Stomach (tissue), 4 donors: ENCODE results near the gene ESR1.

Source experiments
- CTCF ChIP-seq, 7 experiments: fragments of 450-650 bp in 4 of 7; fragments of 200-600 bp in 3 of 7; sonication (generic) in 3 of 7; IDR thresholded peaks; one replicate each; pipeline ENCODE4 v1.5.1; 2016 to 2019; ENCODE audit warnings: antibody characterized with exemption in 7 of 7, control low read depth in 2 of 7, mild to moderate bottlenecking in 1 of 7
- POLR2AphosphoS5 ChIP-seq, 3 donors: sonication (generic); formaldehyde crosslinking; IDR thresholded peaks; one replicate each; pipeline ENCODE4 v1.6.1; 2016; ENCODE audit warnings: antibody characterized with exemption in 3 of 3

- TF ChIP-seq CTCF (IDR thresholded peaks at IDR 0.05) = no peak
- TF ChIP-seq POLR2AphosphoS5 (IDR thresholded peaks at IDR 0.05) = no peak
Observed at GRCh38 chr6:151869787-151870186, 62.3 kb downstream of the ESR1 start.
